ENCODE data around the gene CCDC188.

CCDC188 gene

DNA sequence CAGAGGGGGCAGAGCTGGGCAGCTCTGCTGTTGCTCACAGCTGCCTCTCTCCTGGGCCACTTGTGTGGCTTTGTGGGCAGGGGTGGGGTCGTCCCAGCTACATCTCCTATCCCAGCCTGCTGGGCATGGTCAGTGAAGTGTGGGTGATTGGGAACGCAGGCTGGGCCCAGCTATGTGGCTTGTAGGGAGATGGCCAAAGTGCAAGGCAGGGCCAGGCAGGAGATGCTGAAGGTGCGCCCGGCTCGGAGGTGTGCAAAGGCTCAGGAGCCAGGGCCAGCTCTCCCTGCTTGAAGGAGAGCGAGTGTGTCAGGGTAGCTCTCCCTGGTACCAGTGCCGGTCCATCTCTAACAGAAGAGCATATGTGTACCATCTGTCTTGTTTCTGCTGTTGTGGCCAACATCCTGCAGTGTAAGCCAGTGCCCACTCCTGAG lies 43.4 kb downstream of the CCDC188 start:
- no peak for DNase-seq (ENCODE audit: low read depth in 2 of 2)

DNA sequence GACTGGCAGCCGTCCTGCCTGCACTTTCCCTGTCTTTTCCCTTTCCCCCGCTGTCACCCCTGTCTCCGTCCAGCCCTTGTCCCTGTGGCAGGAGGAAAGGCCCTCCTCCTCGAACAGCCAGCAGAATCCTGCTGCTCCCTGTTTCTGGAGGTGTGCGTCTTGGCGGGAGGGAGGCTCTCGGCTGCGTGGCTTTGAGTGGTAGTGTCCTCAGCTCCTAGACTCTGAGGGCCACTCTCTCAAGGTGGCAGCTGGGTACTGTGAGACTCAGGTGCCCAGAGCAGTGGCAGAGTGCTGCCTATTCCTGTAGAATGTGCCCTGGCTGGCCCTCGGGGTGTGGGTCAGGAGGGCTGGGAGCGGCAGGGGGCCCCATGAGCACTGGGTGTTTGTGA lies 44.0 kb downstream of the CCDC188 start:
- no peak for DNase-seq (ENCODE audit: low read depth in 2 of 2)

DNA sequence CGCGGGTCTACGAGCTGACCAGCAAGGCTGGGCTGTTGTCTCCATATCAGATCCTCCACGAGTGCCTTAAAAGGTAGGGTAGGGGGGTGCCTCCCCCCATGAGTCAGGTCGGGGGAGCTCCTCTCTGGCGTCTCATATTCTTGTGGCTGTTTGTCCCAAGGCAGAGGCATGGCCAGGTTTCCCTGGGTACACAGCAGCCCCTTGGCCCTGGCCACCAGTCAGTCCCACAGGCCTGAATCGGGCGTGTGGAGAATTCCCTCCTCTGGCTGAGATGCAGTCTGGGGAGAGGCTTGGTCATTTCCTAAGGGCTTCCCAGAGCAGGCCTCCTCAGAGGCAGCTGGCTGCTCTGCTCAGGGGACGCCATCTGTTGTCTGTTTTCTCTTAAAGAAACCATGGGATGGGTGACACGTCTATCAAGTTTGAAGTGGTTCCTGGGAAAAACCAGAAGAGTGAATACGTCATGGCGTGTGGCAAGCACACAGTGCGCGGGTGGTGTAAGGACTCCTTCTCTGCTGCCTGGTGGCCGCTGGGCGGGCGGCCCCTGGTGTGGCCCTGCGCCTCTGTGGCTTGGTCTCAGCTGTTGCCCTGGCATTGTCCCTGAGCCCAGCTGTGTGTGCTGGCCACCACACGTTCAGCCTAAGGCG lies 44.5 kb downstream of the CCDC188 start:
- no peak for DNase-seq (ENCODE audit: low read depth in 2 of 2)

DNA sequence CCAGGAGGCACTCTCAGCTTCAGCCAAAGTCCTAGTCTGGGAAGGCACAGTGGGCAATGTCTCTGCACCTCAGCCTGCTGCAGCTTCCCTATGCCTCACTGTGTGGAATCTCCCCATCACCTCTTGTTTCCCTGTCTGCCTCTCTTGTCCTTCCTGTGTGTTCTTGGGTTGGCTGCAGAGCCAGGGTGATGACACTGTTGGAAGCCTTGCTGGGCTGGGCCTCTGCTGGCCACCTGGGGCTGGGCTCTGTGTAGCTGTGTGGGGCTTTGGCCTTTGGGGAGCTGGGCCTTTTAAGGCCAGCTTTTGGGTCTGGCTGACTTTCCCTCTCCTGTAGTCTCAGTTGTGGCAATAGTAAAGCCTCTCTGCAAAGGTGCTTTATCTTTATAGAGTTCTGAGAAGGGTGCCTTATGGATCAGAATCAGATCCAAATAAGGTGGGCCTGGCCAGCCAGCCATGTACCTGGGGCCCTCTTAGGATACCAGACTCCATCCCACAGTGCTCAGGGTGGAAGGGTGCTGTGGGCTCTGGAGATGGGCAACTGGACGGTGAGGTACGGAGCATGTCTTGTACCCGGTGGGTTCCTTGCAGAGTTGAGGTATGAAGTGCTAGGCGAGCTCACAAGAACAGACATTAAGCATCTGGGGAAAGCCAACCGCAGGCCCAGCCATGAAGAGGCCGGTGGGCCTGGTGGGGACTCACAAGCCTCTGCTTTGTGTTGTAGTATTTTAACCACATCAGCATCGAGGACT lies 45.2 kb downstream of the CCDC188 start:
- no peak for DNase-seq (ENCODE audit: low read depth in 2 of 2)

DNA sequence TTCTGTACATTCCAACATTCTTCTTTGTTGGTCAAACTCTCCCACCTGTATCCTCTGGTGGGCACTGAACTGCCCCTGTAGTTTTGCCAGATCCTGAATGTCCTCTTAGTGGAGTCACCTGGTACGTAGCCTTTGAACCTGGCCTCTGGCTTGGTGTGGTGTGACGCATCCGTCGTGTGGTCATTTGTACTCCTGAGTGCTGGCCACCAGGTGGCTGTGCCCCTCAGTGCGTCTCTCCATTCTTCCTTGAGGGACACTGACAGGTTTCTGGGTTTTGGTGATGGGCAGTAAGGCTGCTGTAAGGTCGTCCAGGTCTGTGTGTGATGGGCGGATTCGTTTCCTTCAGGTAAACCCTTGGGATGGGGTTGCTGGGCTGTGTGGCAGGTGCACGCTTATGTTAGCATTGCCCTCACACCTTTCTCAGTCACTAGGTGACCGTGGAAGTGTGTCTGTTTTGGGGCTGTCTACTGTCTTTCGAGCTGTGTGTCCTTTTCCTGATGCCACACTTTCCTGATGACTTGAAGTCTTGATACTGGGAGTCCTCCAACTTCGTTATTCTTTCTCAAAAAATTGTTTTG lies 48.6 kb downstream of the CCDC188 start:
- no peak for DNase-seq (ENCODE audit: low read depth in 2 of 2)

DNA sequence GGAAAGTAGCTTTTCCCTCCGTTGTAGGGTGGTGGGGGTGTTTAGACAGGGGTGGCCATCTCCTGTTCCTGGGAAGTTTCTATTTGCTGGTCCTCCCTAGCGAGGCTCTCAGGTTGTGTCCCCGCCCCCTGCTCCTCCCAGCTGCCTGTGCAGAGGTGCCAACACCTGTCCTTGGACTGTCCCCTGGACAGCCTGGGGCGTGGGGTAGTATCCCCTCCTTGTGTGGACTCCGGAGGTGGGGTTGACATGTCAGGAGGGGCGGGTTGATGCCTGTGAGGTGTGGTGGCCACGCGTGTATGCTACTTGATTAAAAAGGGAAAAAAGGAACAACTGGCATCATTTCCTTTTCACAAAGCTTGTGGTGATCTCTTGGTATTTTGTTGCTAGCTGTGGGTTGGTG lies 49.2 kb downstream of the CCDC188 start:
- DNase-seq (ENCODE audit: low read depth in 2 of 2): no peak

DNA sequence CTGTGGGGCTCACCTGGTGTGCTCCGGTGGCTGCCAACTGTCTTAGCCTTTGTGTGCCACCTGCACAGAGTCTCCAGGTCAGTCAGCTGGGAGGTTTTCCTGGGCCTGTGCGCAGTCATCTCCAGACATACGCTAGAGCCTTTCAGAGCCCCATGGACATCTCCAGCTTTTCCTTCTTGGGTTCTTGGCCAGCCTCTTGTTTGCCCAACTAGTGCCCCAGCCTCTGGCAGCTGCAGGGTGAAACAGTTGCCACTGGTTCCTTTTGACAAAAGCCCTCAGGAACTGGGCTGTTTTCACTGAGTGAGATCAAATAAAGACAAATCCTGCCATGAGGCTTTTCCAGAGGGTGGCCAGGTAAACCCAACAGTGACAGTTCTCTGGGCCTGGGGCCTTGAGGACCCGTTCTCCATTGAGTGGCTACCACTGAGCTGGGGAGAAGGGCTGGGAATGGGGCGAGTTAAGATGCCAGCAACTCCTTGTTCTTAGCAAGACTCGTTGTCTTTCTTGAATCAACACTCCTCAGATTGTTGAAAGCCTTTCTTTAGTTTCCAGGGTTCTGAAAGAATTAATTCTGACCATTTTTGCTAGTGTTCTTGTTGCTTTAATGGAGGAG lies 51.6 kb downstream of the CCDC188 start:
- no peak for DNase-seq (ENCODE audit: low read depth in 2 of 2)

Measured in stimulated activated CD4-positive, alpha-beta T cell treated with anti-CD3 and anti-CD28 coated beads, Interleukin-4, amount 100 ng/mL, for 48 hours (primary cell).